Endothelial cell of umbilical vein (primary cell): ENCODE data around the gene DENND6A. TPM values are rescaled to one million over a fixed set of nuclear protein-coding genes. Genes with fewer than 3 reads are reported as not detected.

ENCODE experiments used
- BruUV-seq: library from RNA; stranded (reverse); fragments of 400-500 nt; replicated peaks from 2 replicates; lab custom pipeline; 2021; lab: Mats Ljungman, UMichigan
- CTCF ChIA-PET: fragments of 300-600, 350-600 bp; sonication (Branson Sonifier 250); formaldehyde crosslinking; loops from one replicate; lab custom pipeline; 2021; ENCODE audit warnings: antibody characterized with exemption, inconsistent platforms; lab: Charles Lee
- POLR2A ChIA-PET: fragments of 300-600, 350-600 bp; sonication (Branson Sonifier 250); formaldehyde crosslinking; loops from one replicate; lab custom pipeline; 2021; ENCODE audit warnings: antibody characterized with exemption, inconsistent platforms; lab: Charles Lee
- DNase-seq: peaks from one replicate; pipeline ENCODE4 v3.0.0-alpha.2; 2011; ENCODE audit warnings: low read depth, low spot score
- FAIRE-seq: peaks from 2 replicates; lab custom pipeline; 2011; peaks lifted over from hg19 to GRCh38; lab: Jason Lieb, UNC
- H2AFZ ChIP-seq: 2 replicates; pipeline ENCODE4 v1.6.0; 2012; ENCODE audit warnings: low read depth, low read length, control low read depth, inconsistent platforms
- H3K27ac ChIP-seq: 2 replicates; pipeline ENCODE4 v1.5.1; 2011; ENCODE audit warnings: low read depth, mild to moderate bottlenecking, control low read depth, low read length, moderate library complexity; ENCODE audit not compliant: insufficient read depth
- H3K27me3 ChIP-seq, 2 experiments: 2 replicates each; pipeline versions ENCODE4 v1.6.0 to v1.6.1; 2011; ENCODE audit warnings: low read length in 2 of 2, mixed read lengths in 1 of 2; ENCODE audit not compliant: control insufficient read depth in 2 of 2, insufficient read depth in 2 of 2
- H3K36me3 ChIP-seq, 2 experiments: 2 replicates in 1 of 2; 3 replicates in 1 of 2; pipeline ENCODE4 v1.5.1; 2011; ENCODE audit warnings: low read length in 2 of 2, mild to moderate bottlenecking in 1 of 2, moderate library complexity in 1 of 2; ENCODE audit not compliant: control insufficient read depth in 2 of 2, insufficient read depth in 2 of 2; ENCODE audit errors: extremely low read depth in 1 of 2
- H3K4me1 ChIP-seq: 3 replicates; pipeline ENCODE4 v1.5.1; 2011; ENCODE audit warnings: mild to moderate bottlenecking, low read length; ENCODE audit not compliant: control insufficient read depth, insufficient read depth; ENCODE audit errors: extremely low read depth
- H3K4me2 ChIP-seq: 2 replicates; pipeline ENCODE4 v1.6.1; 2011; ENCODE audit warnings: low read length, control low read depth, mixed read lengths; ENCODE audit not compliant: insufficient read depth
- H3K4me3 ChIP-seq, 3 experiments: fragments of 200-600 bp in 1 of 3; sonication (generic), shearing (Covaris generic) in 1 of 3; replicated peaks in 1 of 3; 2 replicates each; pipeline ENCODE4 v1.5.1; 2011 to 2016; ENCODE audit warnings: control low read depth in 3 of 3, low read length in 3 of 3, mild to moderate bottlenecking in 2 of 3, inconsistent platforms in 1 of 3, low read depth in 1 of 3, moderate library complexity in 1 of 3; ENCODE audit not compliant: insufficient read depth in 1 of 3
- H3K79me2 ChIP-seq: 2 replicates; pipeline ENCODE4 v1.6.0; 2012; ENCODE audit warnings: low read length, inconsistent platforms; ENCODE audit not compliant: control insufficient read depth, insufficient read depth
- H3K9ac ChIP-seq: replicated peaks from 2 replicates; pipeline ENCODE3; 2011; ENCODE audit warnings: low read length, control low read depth; ENCODE audit not compliant: insufficient read depth; ENCODE audit errors: extremely low read depth
- H3K9me1 ChIP-seq: replicated peaks from 3 replicates; pipeline ENCODE4 v1.6.0; 2011; ENCODE audit warnings: mild to moderate bottlenecking, low read length; ENCODE audit not compliant: control insufficient read depth, insufficient read depth; ENCODE audit errors: extremely low read depth
- H3K9me3 ChIP-seq: replicated peaks from 2 replicates; pipeline ENCODE4 v1.5.1; 2012; ENCODE audit warnings: low read length, inconsistent platforms; ENCODE audit not compliant: control insufficient read depth, insufficient read depth
- H4K20me1 ChIP-seq: replicated peaks from 2 replicates; pipeline ENCODE3; 2011; ENCODE audit warnings: mild to moderate bottlenecking, low read length; ENCODE audit not compliant: control insufficient read depth, insufficient read depth; ENCODE audit errors: extremely low read depth
- CTCF ChIP-seq, 2 donors: IDR thresholded peaks; 1 replicate in 1 of 2; 2 replicates in 1 of 2; pipeline ENCODE4 v1.5.1; 2011; ENCODE audit warnings: low read length in 2 of 2, mild to moderate bottlenecking in 2 of 2, moderate library complexity in 2 of 2, control low read depth in 1 of 2, inconsistent platforms in 1 of 2, low read depth in 1 of 2; ENCODE audit not compliant: insufficient read depth in 1 of 2; ENCODE audit errors: extremely low read depth in 1 of 2
- EZH2 ChIP-seq: IDR thresholded peaks from 2 replicates; pipeline ENCODE4 v1.6.1; 2012; ENCODE audit warnings: borderline replicate concordance, low read depth, mild to moderate bottlenecking, moderate library complexity, low read length, inconsistent platforms; ENCODE audit not compliant: severe bottlenecking
- FOS ChIP-seq: IDR thresholded peaks from 2 replicates; pipeline ENCODE4 v1.6.1; 2011; ENCODE audit warnings: mild to moderate bottlenecking, low read length, moderate library complexity, borderline replicate concordance; ENCODE audit not compliant: insufficient read depth
- GATA2 ChIP-seq: IDR thresholded peaks from 2 replicates; pipeline ENCODE4 v1.7.0; 2011; ENCODE audit warnings: low read depth, mild to moderate bottlenecking, moderate library complexity, mixed read lengths, low read length; ENCODE audit not compliant: insufficient read length, insufficient read depth
- JUN ChIP-seq: IDR thresholded peaks from 2 replicates; pipeline ENCODE4 v1.6.1; 2011; ENCODE audit warnings: borderline replicate concordance, low read depth; ENCODE audit not compliant: insufficient read length, insufficient read depth
- MAX ChIP-seq: IDR thresholded peaks from 2 replicates; pipeline ENCODE4 v1.6.1; 2011; ENCODE audit not compliant: insufficient read depth, insufficient read length
- MYC ChIP-seq: IDR thresholded peaks from one replicate; pipeline ENCODE4 v1.6.1; 2011; ENCODE audit warnings: mild to moderate bottlenecking, low read depth, low read length
- POLR2A ChIP-seq: IDR thresholded peaks from 2 replicates; pipeline ENCODE4 v1.6.1; 2012; ENCODE audit warnings: low read depth, mild to moderate bottlenecking, control low read depth, low read length
- POLR2AphosphoS5 ChIP-seq: IDR thresholded peaks from 2 replicates; pipeline ENCODE4 v1.6.1; 2012; ENCODE audit warnings: low read depth, mild to moderate bottlenecking, control low read depth, low read length, moderate library complexity; ENCODE audit not compliant: insufficient read depth
- dilution Hi-C: fragments of 300-500 bp; cut with MboI; formaldehyde crosslinking; loops from one replicate; pipeline ENCODE4 v1.15.0; 2019; ENCODE audit warnings: low sequenced_read_pairs; ENCODE audit not compliant: extremely low pct_ligation_motif_present
- intact Hi-C: fragments of 100-400 bp; cut with micrococcal nuclease; formaldehyde crosslinking; loops from one replicate; pipeline ENCODE4 v1.10.0; 2022
- polyA plus RNA-seq, 4 experiments: library from polyadenylated mRNA; depleted of rRNA in 3 of 4; stranded (reverse) in 3 of 4; unstranded in 1 of 4; fragments of >200 nt; gene quantifications; 2 replicates each; pipeline versions ENCODE4 v1.2.1 to v1.2.3, GENCODE V29; 2011 to 2012; ENCODE audit warnings: missing spikeins in 1 of 4
- total RNA-seq: library from RNA; stranded (reverse); gene quantifications from 2 replicates; pipeline ENCODE4 v1.2.3, GENCODE V29; 2021

The DENND6A gene
- total and polyA plus RNA-seq, 2 donors (not counting 3 experiments of a cell fraction or from before 2014, with no cell fraction given), result 12.7 to 25.0 TPM

GRCh38 chr3:57600195-57600594, 92.7 kb downstream of the DENND6A start:
- CTCF ChIA-PET, result interaction anchor here (1.1 kb wide), 1 partner anchor 31 kb away, joined by 3 read pairs; no protein-coding TSS in a partner anchor

More at GRCh38 chr3:57600195-57600594, 92.7 kb downstream of the DENND6A start:
- intact Hi-C loops, result no loop called here
- Histone ChIP-seq H3K27me3 (no peaks in the 10 kb centered on the region), H2AFZ (no peak overlapping the region), H3K4me3 (no peak overlapping the region), H3K9me1 (no peaks in the 10 kb centered on the region), H3K9ac (no peak overlapping the region), H3K4me2 (no peak overlapping the region), H4K20me1 (peaks cover 2% of the 10 kb centered on the region), H3K79me2 (peaks cover 19% of the 10 kb centered on the region), H3K36me3 (no peaks in the 10 kb centered on the region), H3K9me3 (no peaks in the 10 kb centered on the region), H3K4me1 (peaks cover 15% of the 10 kb centered on the region), H3K27ac (no peak overlapping the region)
- no peak for TF ChIP-seq EZH2
- no peak for TF ChIP-seq MAX
- TF ChIP-seq FOS, result no peak
- TF ChIP-seq JUN, result no peak
- TF ChIP-seq MYC, result no peak
- TF ChIP-seq CTCF (IDR thresholded peaks at IDR 0.05; ENCODE audit: extremely low read depth in 1 of 2, insufficient read depth in 1 of 2, low read depth in 1 of 2, low read length in 2 of 2), result no peak
- TF ChIP-seq POLR2AphosphoS5, result no peak
- TF ChIP-seq POLR2A, result no peak
- TF ChIP-seq GATA2, result no peak
- POLR2A ChIA-PET, result no interaction called here
- FAIRE-seq (no peak), DNase-seq (no peak)
- dilution Hi-C loops, result no loop called here
- BruUV-seq, result no TSS peak
